Spinal cord (tissue), 10 donors: ENCODE measurements around the gene APP. TPM values are rescaled to one million over a fixed set of nuclear protein-coding genes. Genes with fewer than 3 reads are reported as not detected.

Experiments used
- DNase-seq, 6 donors: peaks; one replicate each; pipeline versions ENCODE4 v3.0.0 to v3.0.0-alpha.2; 2013 to 2015; ENCODE audit warnings: low spot score in 6 of 6, low read depth in 4 of 6
- H3K27ac ChIP-seq: one replicate; pipeline ENCODE4 v1.5.1; 2013; ENCODE audit warnings: low read depth, low read length, control low read depth
- H3K27me3 ChIP-seq: one replicate; pipeline ENCODE4 v1.6.1; 2013; ENCODE audit warnings: low read length; ENCODE audit not compliant: control insufficient read depth, insufficient read depth
- H3K36me3 ChIP-seq: one replicate; pipeline ENCODE4 v1.6.1; 2013; ENCODE audit warnings: low read length; ENCODE audit not compliant: control insufficient read depth, insufficient read depth
- H3K4me1 ChIP-seq: one replicate; pipeline ENCODE4 v1.6.1; 2013; ENCODE audit warnings: low read length; ENCODE audit not compliant: control insufficient read depth, insufficient read depth
- H3K4me3 ChIP-seq: one replicate; pipeline ENCODE4 v1.5.1; 2013; ENCODE audit warnings: low read depth, low read length, control low read depth
- H3K9me3 ChIP-seq: one replicate; pipeline ENCODE4 v1.6.1; 2013; ENCODE audit warnings: low read length; ENCODE audit not compliant: control insufficient read depth, insufficient read depth
- WGBS: methylation state at CpG from one replicate; pipeline ENCODE4 v1.1.5; 2013; ENCODE audit warnings: missing lambda C conversion rate; ENCODE audit not compliant: insufficient coverage; 5-methylcytosine and 5-hydroxymethylcytosine counted together
- polyA plus RNA-seq, 2 donors: library from polyadenylated mRNA; unstranded; fragments of 120-200 nt; gene quantifications; one replicate each; pipeline ENCODE4 v1.2.1, GENCODE V29; 2013; ENCODE audit not compliant: insufficient read length in 2 of 2
- total RNA-seq, 2 donors: library from RNA; depleted of rRNA in 1 of 2; stranded (reverse); fragments of 120-200 nt in 1 of 2; fragments of >200 nt in 1 of 2; gene quantifications; one replicate each; pipeline versions ENCODE4 v1.2.3 to v1.2.4, GENCODE V29; 2013 to 2014
- donor health status: healthy.

APP gene
- total and polyA plus RNA-seq, 4 donors, result 606 to 947 (median 855) TPM

GRCh38 chr21:26188422-26188821, 17.9 kb upstream of the APP start:
- Histone ChIP-seq H3K36me3 (no peaks in the 10 kb centered on the region), H3K9me3 (no peaks in the 10 kb centered on the region), H3K27me3 (no peaks in the 10 kb centered on the region), H3K4me1 (no peaks in the 10 kb centered on the region), H3K4me3 (no peak overlapping the region), H3K27ac (no peak overlapping the region)
- 100% methylated on average over 4 of the region's 5 CpGs for WGBS
- no peak for DNase-seq

GRCh38 chr21:26185446-26185845, 14.9 kb upstream of the APP start:
- Histone ChIP-seq H3K4me1 (no peaks in the 10 kb centered on the region), H3K36me3 (no peaks in the 10 kb centered on the region), H3K4me3 (no peak overlapping the region), H3K9me3 (no peaks in the 10 kb centered on the region), H3K27ac (no peak overlapping the region), H3K27me3 (no peaks in the 10 kb centered on the region)
- DNase-seq, result no peak
- whole genome bisulfite sequencing, result 100% methylated on average over 1 of the region's 2 CpGs

GRCh38 chr21:26185021-26185420, 14.5 kb upstream of the APP start:
- DNase-seq, result no peak
- Histone ChIP-seq H3K27me3 (no peaks in the 10 kb centered on the region), H3K36me3 (no peaks in the 10 kb centered on the region), H3K4me3 (no peak overlapping the region), H3K4me1 (no peaks in the 10 kb centered on the region), H3K9me3 (no peaks in the 10 kb centered on the region), H3K27ac (no peak overlapping the region)
- WGBS, result 80% methylated on average over 2 of the region's 2 CpGs

- Histone ChIP-seq H3K36me3 (no peaks in the 10 kb centered on the region), H3K27me3 (no peaks in the 10 kb centered on the region), H3K4me1 (no peaks in the 10 kb centered on the region), H3K4me3 (no peak overlapping the region), H3K27ac (no peak overlapping the region), H3K9me3 (no peaks in the 10 kb centered on the region)
- WGBS, result 86% methylated on average over 2 of the region's 4 CpGs
- DNase-seq, result no peak
Measured at GRCh38 chr21:26179501-26179900, 8.9 kb upstream of the APP start.

GRCh38 chr21:26177746-26178426, 7.3 kb upstream of the APP start:
- H3K27me3 ChIP-seq, result no peaks in the 10 kb centered on the region
- no peaks in the 10 kb centered on the region for H3K36me3 ChIP-seq
- H3K4me1 ChIP-seq, result no peaks in the 10 kb centered on the region
- H3K9me3 ChIP-seq, result no peaks in the 10 kb centered on the region
- 67% methylated on average over 1 of the region's 5 CpGs for WGBS
- peak in 1 of 6 donors; percentile 49 for DNase-seq
- H3K27ac ChIP-seq, result no peak overlapping the region
- no peak overlapping the region for H3K4me3 ChIP-seq

- 41% methylated on average over 4 of the region's 5 CpGs for WGBS
- Histone ChIP-seq H3K9me3 (no peaks in the 10 kb centered on the region), H3K4me3 (no peak overlapping the region), H3K27ac (no peak overlapping the region), H3K36me3 (no peaks in the 10 kb centered on the region), H3K27me3 (no peaks in the 10 kb centered on the region), H3K4me1 (no peaks in the 10 kb centered on the region)
- peak in 1 of 6 donors; percentile 45 for DNase-seq
Measured at GRCh38 chr21:26177187-26177586, 6.6 kb upstream of the APP start.

GRCh38 chr21:26171258-26172100, 909 bp upstream of the APP start:
- H3K27me3 ChIP-seq, result no peaks in the 10 kb centered on the region
- no peak for DNase-seq
- peak overlapping the region; percentile 75 for H3K4me3 ChIP-seq
- H3K4me1 ChIP-seq, result peaks cover 12% of the 10 kb centered on the region
- H3K9me3 ChIP-seq, result no peaks in the 10 kb centered on the region
- 45% methylated on average over 10 of the region's 17 CpGs for WGBS
- no peaks in the 10 kb centered on the region for H3K36me3 ChIP-seq
- peak overlapping the region; percentile 19 for H3K27ac ChIP-seq

- Histone ChIP-seq H3K4me3 (peak overlapping the region; percentile 93), H3K36me3 (no peaks in the 10 kb centered on the region), H3K27ac (peak overlapping the region; percentile 90), H3K4me1 (peaks cover 12% of the 10 kb centered on the region), H3K9me3 (no peaks in the 10 kb centered on the region), H3K27me3 (no peaks in the 10 kb centered on the region)
- 0% methylated on average over 75 of the region's 80 CpGs for WGBS
- DNase-seq, result peak in 5 of 6 donors; percentile 48 to 87 (median 66)
Measured at GRCh38 chr21:26169611-26170470, 729 bp downstream of the APP start.

- Histone ChIP-seq H3K4me3 (peak overlapping the region; percentile 93), H3K4me1 (peaks cover 12% of the 10 kb centered on the region), H3K27ac (peak overlapping the region; percentile 90), H3K36me3 (no peaks in the 10 kb centered on the region), H3K9me3 (no peaks in the 10 kb centered on the region), H3K27me3 (no peaks in the 10 kb centered on the region)
- 0% methylated on average over 13 of the region's 18 CpGs for WGBS
- peak in 5 of 6 donors; percentile 67 to 95 (median 79) for DNase-seq
Measured at GRCh38 chr21:26169061-26169610, 1.4 kb downstream of the APP start.
